HG02938 (cell line): Measurements from ENCODE around the gene GCKR.

Experiments used
- ATAC-seq: cut with Tn5 transposase; IDR thresholded peaks from one replicate; pipeline ENCODE4 v1.9.1; 2021; ENCODE audit warnings: mild to moderate bottlenecking, moderate library complexity; ENCODE audit not compliant: unreplicated experiment

Gene GCKR

DNA sequence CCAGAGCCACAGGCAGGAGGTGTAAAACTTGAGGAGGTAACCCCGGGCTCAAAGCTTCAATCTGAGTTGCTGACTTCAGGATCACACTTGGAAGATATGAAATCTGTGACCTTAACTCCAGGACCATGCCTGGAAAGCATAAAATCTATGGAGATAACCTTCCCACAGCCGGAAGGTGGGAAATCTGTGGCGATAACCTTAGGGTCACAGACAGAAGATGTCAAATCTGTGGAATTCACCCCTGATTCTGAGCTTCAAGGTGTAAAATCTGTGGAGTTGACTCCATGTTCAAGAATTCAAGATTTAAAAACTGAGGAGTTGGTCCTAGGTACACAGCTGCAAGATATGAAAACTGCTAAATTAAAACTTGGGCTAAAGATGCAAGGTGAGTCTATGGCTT is 74.6 kb downstream of the GCKR start:
- no peak for ATAC-seq

DNA sequence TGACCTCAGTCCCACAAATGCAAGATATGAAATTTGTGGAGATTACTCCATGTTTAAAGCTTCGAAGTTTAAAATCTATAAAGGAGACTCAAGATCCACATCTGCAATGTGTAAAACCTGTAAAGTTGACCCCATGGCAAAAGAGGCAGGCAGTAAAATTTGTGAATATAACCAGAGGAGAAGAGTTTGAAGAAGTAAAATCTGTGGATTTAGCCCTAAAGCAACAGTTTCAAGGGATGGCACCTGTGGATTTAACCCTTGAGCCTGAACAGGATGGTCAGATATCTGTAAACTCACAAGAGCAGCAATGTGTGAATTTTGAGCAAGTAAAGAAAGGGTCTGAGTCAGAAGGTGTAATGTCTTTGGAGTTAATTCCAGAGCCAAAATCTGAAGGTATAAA is 75.0 kb downstream of the GCKR start:
- ATAC-seq, result no peak

DNA sequence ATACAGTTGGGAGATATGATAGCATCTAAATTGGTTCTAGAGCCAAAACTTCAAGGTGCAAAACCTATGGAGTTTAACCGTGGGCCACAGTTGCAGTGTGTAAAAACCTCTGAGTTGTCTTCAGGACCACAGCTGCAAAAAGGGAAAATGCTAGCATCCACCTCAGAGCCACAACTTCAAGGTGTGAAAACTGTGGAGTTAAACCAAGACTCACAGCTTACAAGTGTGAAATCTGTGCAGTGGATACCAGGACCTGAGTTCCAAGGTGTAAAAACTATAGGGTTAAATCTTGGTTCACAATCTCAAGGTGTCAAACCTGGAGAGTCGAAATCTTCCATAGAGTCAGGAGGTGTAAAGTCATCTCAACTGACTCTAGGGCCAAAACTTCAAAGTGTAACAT is 75.8 kb downstream of the GCKR start:
- no peak for ATAC-seq

DNA sequence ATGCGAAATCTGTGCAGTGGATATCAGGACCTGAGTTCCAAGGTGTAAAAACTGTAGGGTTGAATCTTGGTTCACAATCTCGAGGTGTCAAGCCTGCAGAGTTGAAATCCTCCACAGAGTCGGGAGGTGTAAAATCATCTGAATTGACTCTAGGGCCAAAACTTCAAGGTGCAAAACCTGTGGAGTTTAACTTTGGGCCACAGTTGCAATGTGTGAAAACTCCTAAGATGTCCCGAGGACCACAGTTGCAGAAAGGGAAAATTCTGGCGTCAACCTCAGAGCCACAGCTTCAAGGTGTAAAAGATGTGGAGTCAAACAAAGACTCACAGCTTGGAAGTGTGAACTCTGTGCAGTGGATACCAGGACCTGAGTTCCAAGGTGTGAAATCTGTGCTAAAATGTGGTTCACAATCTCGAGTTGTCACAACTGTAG is 76.4 kb downstream of the GCKR start:
- ATAC-seq, result no peak
